Kidney (tissue), 14 donors: ENCODE data around the gene SIK1. TPM values are rescaled to one million over a fixed set of nuclear protein-coding genes. Genes with fewer than 3 reads are reported as not detected.

Experiments used
- DNase-seq, 5 donors: peaks; one replicate each; pipeline ENCODE4 v3.0.0-alpha.2; 2013 to 2020
- FAIRE-seq: peaks from 2 replicates; lab custom pipeline; 2012; peaks lifted over from hg19 to GRCh38; lab: Jason Lieb, UNC
- H3K27ac ChIP-seq, 2 donors: one replicate each; pipeline ENCODE4 v1.7.0; 2013; ENCODE audit warnings: low read depth in 2 of 2, low read length in 2 of 2, inconsistent platforms in 1 of 2
- H3K27me3 ChIP-seq: one replicate; pipeline ENCODE4 v1.7.1; 2013; ENCODE audit warnings: low read length, inconsistent platforms; ENCODE audit not compliant: control insufficient read depth, insufficient read depth
- H3K36me3 ChIP-seq, 3 donors: one replicate each; pipeline versions ENCODE4 v1.7.0 to v1.7.1; 2013; ENCODE audit warnings: low read length in 3 of 3, control low read depth in 1 of 3, inconsistent platforms in 1 of 3; ENCODE audit not compliant: insufficient read depth in 3 of 3, control insufficient read depth in 2 of 3
- H3K4me1 ChIP-seq, 3 donors: one replicate each; pipeline versions ENCODE4 v1.7.0 to v1.7.1; 2013; ENCODE audit warnings: low read length in 3 of 3, inconsistent platforms in 1 of 3, low read depth in 1 of 3; ENCODE audit not compliant: control insufficient read depth in 2 of 3, insufficient read depth in 2 of 3
- H3K4me3 ChIP-seq, 3 donors: one replicate each; pipeline versions ENCODE4 v1.7.0 to v1.8.1; 2013; ENCODE audit warnings: low read length in 3 of 3, control low read depth in 1 of 3, inconsistent platforms in 1 of 3
- H3K9ac ChIP-seq, 3 donors: one replicate each; pipeline versions ENCODE4 v1.7.0 to v1.7.1; 2013; ENCODE audit warnings: low read length in 3 of 3, control low read depth in 1 of 3, inconsistent platforms in 1 of 3
- H3K9me3 ChIP-seq, 3 donors: one replicate each; pipeline versions ENCODE4 v1.7.0 to v1.7.1; 2013; ENCODE audit warnings: low read length in 3 of 3, control low read depth in 1 of 3, inconsistent platforms in 1 of 3; ENCODE audit not compliant: control insufficient read depth in 2 of 3, insufficient read depth in 1 of 3
- intact Hi-C: fragments of 100-400 bp; cut with DNase I; formaldehyde crosslinking; loops from one replicate; pipeline ENCODE4 v1.11.1; 2022
- polyA plus RNA-seq: library from polyadenylated mRNA; stranded (reverse); fragments of 350-450 nt; fragmentation: Illumina TruSeq; extraction: RNeasy Lipid Tissue Mini Kit (QIAGEN cat#74804); gene quantifications from one replicate; pipeline ENCODE4 v1.2.3, GENCODE V29; 2014; ENCODE audit warnings: low read depth, low replicate concordance; ENCODE audit not compliant: insufficient read depth
- total RNA-seq: library from RNA; stranded (reverse); fragmentation: NEBNext Ultra II Directional; extraction: Animal tissue kit (Norgen Biotek cat#: 25700); gene quantifications from one replicate; pipeline ENCODE4 v1.2.1, GENCODE V29; 2021
- TF ChIP-seq, protein P1 (sequence below): IDR thresholded peaks from 3 replicates; pipeline ENCODE4 v1.5.1; 2012; ENCODE audit warnings: mild to moderate bottlenecking, moderate library complexity, borderline replicate concordance; ENCODE audit not compliant: insufficient read depth; ENCODE audit errors: extremely low read depth
- donor health status: control.
- donor health status: control.
- donor health status: control.
- donor health status: control.
- donor health status: control.
- donor health status: DM: yes; HTN: yes; CAD: no.
- donor health status: Normal renal cell carcinoma (clear cell type).

SIK1 gene
- total and polyA plus RNA-seq, 2 donors from 2014 or later = 3.4 to 24.9 TPM

DNA sequence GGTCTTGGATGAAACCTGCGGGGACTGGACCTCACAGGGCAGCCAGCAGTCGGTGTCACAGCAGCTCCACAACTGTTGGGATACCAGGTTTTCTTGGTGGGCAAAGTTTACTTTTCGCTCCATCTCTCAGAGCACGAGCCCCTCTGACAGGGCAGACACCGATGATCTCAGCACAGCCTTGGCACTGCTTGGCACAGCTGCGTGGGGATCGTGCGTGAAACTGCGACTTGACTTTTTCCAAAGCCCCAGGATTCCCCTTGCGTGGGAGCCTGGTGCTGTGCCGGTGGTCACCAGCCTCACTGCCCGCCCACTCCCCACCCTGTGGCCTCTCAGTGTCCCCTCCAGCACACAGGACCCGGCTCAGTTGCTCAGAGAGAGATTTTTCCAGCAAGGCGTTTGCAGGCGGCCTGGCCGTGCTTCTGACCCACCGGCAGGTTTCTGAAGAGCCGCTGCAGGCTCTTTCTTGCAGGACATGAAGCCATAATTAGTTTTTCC lies 57.3 kb downstream of the SIK1 start:
- intact Hi-C loops = no loop called here
- FAIRE-seq = no peak
- TF ChIP-seq, protein P1, sequence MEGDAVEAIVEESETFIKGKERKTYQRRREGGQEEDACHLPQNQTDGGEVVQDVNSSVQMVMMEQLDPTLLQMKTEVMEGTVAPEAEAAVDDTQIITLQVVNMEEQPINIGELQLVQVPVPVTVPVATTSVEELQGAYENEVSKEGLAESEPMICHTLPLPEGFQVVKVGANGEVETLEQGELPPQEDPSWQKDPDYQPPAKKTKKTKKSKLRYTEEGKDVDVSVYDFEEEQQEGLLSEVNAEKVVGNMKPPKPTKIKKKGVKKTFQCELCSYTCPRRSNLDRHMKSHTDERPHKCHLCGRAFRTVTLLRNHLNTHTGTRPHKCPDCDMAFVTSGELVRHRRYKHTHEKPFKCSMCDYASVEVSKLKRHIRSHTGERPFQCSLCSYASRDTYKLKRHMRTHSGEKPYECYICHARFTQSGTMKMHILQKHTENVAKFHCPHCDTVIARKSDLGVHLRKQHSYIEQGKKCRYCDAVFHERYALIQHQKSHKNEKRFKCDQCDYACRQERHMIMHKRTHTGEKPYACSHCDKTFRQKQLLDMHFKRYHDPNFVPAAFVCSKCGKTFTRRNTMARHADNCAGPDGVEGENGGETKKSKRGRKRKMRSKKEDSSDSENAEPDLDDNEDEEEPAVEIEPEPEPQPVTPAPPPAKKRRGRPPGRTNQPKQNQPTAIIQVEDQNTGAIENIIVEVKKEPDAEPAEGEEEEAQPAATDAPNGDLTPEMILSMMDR = no peak
- Histone ChIP-seq H3K36me3 (no peaks in the 10 kb centered on the region), H3K9ac (no peak overlapping the region), H3K27me3 (no peaks in the 10 kb centered on the region), H3K4me3 (no peak overlapping the region), H3K9me3 (peaks cover 0 to 2% (median 0%) of the 10 kb centered on the region in 3 donors), H3K27ac (no peak overlapping the region), H3K4me1 (peaks cover 0 to 6% (median 0%) of the 10 kb centered on the region in 3 donors)
- DNase-seq = no peak

DNA sequence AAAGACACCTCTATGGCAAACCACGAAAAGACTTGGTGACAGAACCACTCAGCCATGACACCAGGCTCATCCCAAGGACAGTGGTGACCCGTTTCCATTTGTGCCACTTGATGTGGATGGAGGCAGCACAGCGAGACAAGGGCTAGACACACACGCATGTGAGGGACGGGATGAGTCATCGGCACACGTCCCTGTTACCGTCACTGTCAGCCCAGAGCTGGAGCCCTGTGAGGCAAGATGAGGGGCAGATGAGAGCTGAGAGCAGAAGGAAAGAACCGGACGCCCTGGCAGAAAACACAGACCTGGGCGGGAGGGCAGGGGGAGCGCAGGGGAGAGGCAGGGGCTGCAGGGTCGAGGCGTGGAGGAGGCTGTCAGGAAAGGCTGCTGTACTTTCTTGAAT lies 57.8 kb downstream of the SIK1 start:
- Histone ChIP-seq H3K27me3 (no peaks in the 10 kb centered on the region), H3K4me3 (no peak overlapping the region), H3K9ac (no peak overlapping the region), H3K36me3 (no peaks in the 10 kb centered on the region), H3K27ac (no peak overlapping the region), H3K4me1 (peaks cover 0 to 6% (median 0%) of the 10 kb centered on the region in 3 donors), H3K9me3 (peaks cover 0 to 2% (median 0%) of the 10 kb centered on the region in 3 donors)
- intact Hi-C loops = no loop called here
- FAIRE-seq (no peak), DNase-seq (no peak)
- TF ChIP-seq, protein P1 = no peak

DNA sequence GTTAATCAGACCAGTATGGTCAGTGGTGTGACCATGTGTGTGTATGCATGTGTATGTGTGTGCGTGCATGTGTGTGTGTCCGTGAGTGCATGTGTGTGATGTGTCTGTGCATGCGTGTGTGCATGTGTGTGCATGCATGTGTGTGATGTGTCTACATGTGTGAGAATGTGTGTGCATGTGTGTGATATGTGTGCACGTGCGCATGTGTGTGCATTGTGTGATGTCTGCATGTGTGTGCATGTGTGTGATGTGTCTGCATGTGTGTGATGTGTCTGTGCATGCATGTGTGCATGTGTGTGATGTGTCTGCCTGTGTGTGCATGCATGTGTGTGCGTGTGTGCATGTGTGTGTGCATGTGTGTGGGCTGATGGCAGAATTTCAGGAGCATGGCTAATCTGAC lies 58.2 kb downstream of the SIK1 start:
- intact Hi-C loops = no loop called here
- H3K4me3 ChIP-seq = peak overlapping the region in 1 of 3 donors; percentile 21
- peaks cover 0 to 2% (median 0%) of the 10 kb centered on the region in 3 donors for H3K9me3 ChIP-seq
- DNase-seq (no peak), FAIRE-seq (no peak)
- peaks cover 0 to 6% (median 0%) of the 10 kb centered on the region in 3 donors for H3K4me1 ChIP-seq
- H3K9ac ChIP-seq = peak overlapping the region in 1 of 3 donors; percentile 10
- H3K27ac ChIP-seq = no peak overlapping the region
- no peaks in the 10 kb centered on the region for H3K27me3 ChIP-seq
- no peaks in the 10 kb centered on the region for H3K36me3 ChIP-seq
- TF ChIP-seq, protein P1 = no peak

DNA sequence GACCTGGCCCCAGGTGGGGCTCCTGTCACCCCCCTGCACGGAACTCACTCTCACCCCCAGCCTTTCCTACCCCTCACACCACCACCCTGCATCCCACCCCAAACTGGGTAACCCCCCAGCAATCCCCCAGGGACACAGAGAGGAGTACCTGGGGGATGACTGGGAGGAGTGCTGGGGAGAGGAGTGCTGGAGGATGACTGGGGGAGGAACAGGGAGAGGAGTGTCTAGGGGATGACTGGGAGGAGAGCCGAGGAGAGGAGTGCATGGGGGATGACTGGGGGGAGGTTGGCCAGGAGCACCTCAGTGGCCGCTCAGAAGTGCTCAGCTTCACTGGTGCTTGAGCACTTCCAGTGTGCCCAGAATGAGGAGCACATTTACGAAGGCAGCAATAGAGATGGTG lies 59.1 kb downstream of the SIK1 start:
- no peak overlapping the region for H3K27ac ChIP-seq
- H3K4me1 ChIP-seq = peaks cover 0 to 6% (median 0%) of the 10 kb centered on the region in 3 donors
- intact Hi-C loops = no loop called here
- H3K27me3 ChIP-seq = no peaks in the 10 kb centered on the region
- no peak overlapping the region for H3K9ac ChIP-seq
- FAIRE-seq (no peak), DNase-seq (no peak)
- H3K36me3 ChIP-seq = no peaks in the 10 kb centered on the region
- no peak overlapping the region for H3K4me3 ChIP-seq
- TF ChIP-seq, protein P1 = no peak
- H3K9me3 ChIP-seq = peaks cover 0 to 2% (median 0%) of the 10 kb centered on the region in 3 donors
